RWPE2 (cell line): ENCODE results near the gene STRBP.

Source experiments
- ATAC-seq: fragments of 200-7000 bp; cut with Tn5 transposase; 3 replicates; pipeline ENCODE4 v1.9.1; 2021; ENCODE audit warnings: low read depth
- DNase-seq: peaks from one replicate; pipeline ENCODE4 v3.0.0-alpha.2; 2020; ENCODE audit warnings: low spot score
- H3K27ac ChIP-seq: fragments of 450-650 bp; 2 replicates; pipeline ENCODE4 v1.5.1; 2017; ENCODE audit warnings: mild to moderate bottlenecking; ENCODE audit not compliant: poor library complexity, severe bottlenecking
- H3K27me3 ChIP-seq: fragments of 250-450 bp; sonication (Bioruptor Pico); 2 replicates; pipeline ENCODE4 v1.5.1; 2021; ENCODE audit warnings: mild to moderate bottlenecking, moderate library complexity; ENCODE audit not compliant: insufficient read depth, poor library complexity, severe bottlenecking
- H3K36me3 ChIP-seq: fragments of 250-450 bp; sonication (Bioruptor Pico); 2 replicates; pipeline ENCODE4 v1.5.1; 2020; ENCODE audit warnings: low read depth, mild to moderate bottlenecking, moderate library complexity
- H3K4me1 ChIP-seq: fragments of 250-450 bp; sonication (Bioruptor Pico); 2 replicates; pipeline ENCODE4 v1.5.1; 2021; ENCODE audit warnings: mild to moderate bottlenecking, moderate library complexity; ENCODE audit not compliant: insufficient read depth, poor library complexity, severe bottlenecking
- H3K4me3 ChIP-seq: fragments of 250-450 bp; sonication (Bioruptor Pico); 2 replicates; pipeline ENCODE4 v1.5.1; 2021; ENCODE audit warnings: mild to moderate bottlenecking, moderate library complexity; ENCODE audit not compliant: severe bottlenecking
- H3K9me3 ChIP-seq: fragments of 250-450 bp; sonication (Bioruptor Pico); 2 replicates; pipeline ENCODE4 v1.5.1; 2021; ENCODE audit warnings: mild to moderate bottlenecking, moderate library complexity; ENCODE audit not compliant: severe bottlenecking
- TF ChIP-seq, protein P1 (sequence below): fragments of 450-650 bp; IDR thresholded peaks from one replicate; pipeline ENCODE4 v1.5.1; 2017; ENCODE audit warnings: mild to moderate bottlenecking, moderate library complexity; ENCODE audit not compliant: poor library complexity, severe bottlenecking

STRBP gene

GRCh38 chr9:123311250-123311752, 42.9 kb upstream of the STRBP start:
- no peak overlapping the region for H3K27ac ChIP-seq
- TF ChIP-seq, protein P1, sequence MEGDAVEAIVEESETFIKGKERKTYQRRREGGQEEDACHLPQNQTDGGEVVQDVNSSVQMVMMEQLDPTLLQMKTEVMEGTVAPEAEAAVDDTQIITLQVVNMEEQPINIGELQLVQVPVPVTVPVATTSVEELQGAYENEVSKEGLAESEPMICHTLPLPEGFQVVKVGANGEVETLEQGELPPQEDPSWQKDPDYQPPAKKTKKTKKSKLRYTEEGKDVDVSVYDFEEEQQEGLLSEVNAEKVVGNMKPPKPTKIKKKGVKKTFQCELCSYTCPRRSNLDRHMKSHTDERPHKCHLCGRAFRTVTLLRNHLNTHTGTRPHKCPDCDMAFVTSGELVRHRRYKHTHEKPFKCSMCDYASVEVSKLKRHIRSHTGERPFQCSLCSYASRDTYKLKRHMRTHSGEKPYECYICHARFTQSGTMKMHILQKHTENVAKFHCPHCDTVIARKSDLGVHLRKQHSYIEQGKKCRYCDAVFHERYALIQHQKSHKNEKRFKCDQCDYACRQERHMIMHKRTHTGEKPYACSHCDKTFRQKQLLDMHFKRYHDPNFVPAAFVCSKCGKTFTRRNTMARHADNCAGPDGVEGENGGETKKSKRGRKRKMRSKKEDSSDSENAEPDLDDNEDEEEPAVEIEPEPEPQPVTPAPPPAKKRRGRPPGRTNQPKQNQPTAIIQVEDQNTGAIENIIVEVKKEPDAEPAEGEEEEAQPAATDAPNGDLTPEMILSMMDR, result no peak
- no peaks in the 10 kb centered on the region for H3K27me3 ChIP-seq
- no peaks in the 10 kb centered on the region for H3K4me1 ChIP-seq
- DNase-seq, result no peak
- H3K36me3 ChIP-seq, result no peaks in the 10 kb centered on the region
- H3K4me3 ChIP-seq, result no peak overlapping the region
- H3K9me3 ChIP-seq, result no peaks in the 10 kb centered on the region
- no peak for ATAC-seq

DNA sequence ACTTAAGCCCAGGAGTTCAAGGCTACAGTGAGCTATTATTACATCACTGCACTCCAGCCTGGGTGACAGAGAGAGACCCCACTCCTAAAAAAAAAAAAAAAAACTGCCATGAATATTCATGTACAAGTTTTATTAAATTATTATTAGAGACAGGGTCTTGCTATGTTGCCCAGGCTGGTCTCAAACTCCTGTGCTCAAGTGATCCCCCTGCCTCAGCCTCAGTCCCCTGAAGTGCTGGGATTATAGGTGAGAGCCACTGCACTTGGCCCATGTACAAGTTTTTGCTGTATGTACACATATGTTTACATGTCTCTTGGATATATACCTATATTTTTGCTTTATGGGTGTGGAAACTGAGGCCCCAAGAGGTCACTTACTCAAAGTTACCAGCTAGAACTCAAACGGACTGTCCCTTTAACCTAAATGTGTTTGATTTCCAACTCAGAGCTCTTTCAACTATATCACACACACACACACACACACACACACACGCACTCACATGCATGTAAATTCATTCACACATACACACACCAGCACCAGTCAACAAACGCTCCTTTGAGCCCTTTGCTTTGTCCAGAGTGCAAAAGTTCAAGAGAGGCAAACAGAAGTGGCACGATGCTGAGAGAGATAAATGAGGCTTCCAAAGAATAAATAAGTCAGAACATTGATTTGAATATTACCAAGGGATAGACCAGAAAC, 42.3 kb upstream of the STRBP start:
- DNase-seq (no peak), ATAC-seq (no peak)
- Histone ChIP-seq H3K27ac (no peak overlapping the region), H3K36me3 (no peaks in the 10 kb centered on the region), H3K9me3 (no peaks in the 10 kb centered on the region), H3K4me3 (no peak overlapping the region), H3K27me3 (no peaks in the 10 kb centered on the region), H3K4me1 (no peaks in the 10 kb centered on the region)
- TF ChIP-seq, protein P1, result no peak

GRCh38 chr9:123309611-123310010, 41.2 kb upstream of the STRBP start:
- H3K4me1 ChIP-seq, result no peaks in the 10 kb centered on the region
- no peaks in the 10 kb centered on the region for H3K9me3 ChIP-seq
- no peak overlapping the region for H3K27ac ChIP-seq
- TF ChIP-seq, protein P1, result no peak
- H3K27me3 ChIP-seq, result no peaks in the 10 kb centered on the region
- no peaks in the 10 kb centered on the region for H3K36me3 ChIP-seq
- ATAC-seq, result no peak
- no peak overlapping the region for H3K4me3 ChIP-seq
- DNase-seq, result no peak

GRCh38 chr9:123305879-123306278, 37.5 kb upstream of the STRBP start:
- Histone ChIP-seq H3K4me1 (no peaks in the 10 kb centered on the region), H3K9me3 (no peaks in the 10 kb centered on the region), H3K27ac (no peak overlapping the region), H3K36me3 (no peaks in the 10 kb centered on the region), H3K27me3 (no peaks in the 10 kb centered on the region), H3K4me3 (no peak overlapping the region)
- TF ChIP-seq, protein P1, result no peak
- ATAC-seq (no peak), DNase-seq (no peak)

DNA sequence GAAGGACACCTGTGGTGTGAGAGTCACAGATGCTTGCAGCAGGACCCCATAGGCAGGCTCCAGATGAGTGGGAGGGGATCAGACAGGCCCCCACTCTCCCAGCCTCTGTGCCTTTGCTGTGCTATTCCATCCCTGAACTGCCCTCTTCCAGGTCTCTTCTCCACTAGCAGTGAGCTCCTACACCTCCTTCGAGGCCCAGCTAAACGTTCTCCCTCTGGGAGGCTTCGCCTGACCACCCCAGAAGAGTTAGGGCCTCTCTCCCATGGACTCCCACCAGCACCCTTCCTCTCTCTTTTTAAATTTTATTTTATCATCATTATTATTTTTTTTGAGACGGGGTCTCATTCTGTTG, 35.9 kb upstream of the STRBP start:
- ATAC-seq, result no peak
- Histone ChIP-seq H3K4me3 (no peak overlapping the region), H3K4me1 (no peaks in the 10 kb centered on the region)

More for the DNA sequence above, 35.9 kb upstream of the STRBP start:
- Histone ChIP-seq H3K9me3 (no peaks in the 10 kb centered on the region), H3K27me3 (no peaks in the 10 kb centered on the region), H3K36me3 (no peaks in the 10 kb centered on the region), H3K27ac (no peak overlapping the region)
- TF ChIP-seq, protein P1, result no peak
- no peak for DNase-seq
